HG03442 (cell line): ENCODE data around the gene SHC3.
"Not testable (repeated sequence)": the region's sequence is repeated elsewhere in the genome, so short reads cannot be mapped to it uniquely, and the experiment has no call there.

ENCODE experiments used
- ATAC-seq: cut with Tn5 transposase; IDR thresholded peaks from one replicate; pipeline ENCODE4 v1.9.1; 2021; ENCODE audit warnings: mild to moderate bottlenecking, moderate library complexity; ENCODE audit not compliant: unreplicated experiment

The SHC3 gene, protein sequence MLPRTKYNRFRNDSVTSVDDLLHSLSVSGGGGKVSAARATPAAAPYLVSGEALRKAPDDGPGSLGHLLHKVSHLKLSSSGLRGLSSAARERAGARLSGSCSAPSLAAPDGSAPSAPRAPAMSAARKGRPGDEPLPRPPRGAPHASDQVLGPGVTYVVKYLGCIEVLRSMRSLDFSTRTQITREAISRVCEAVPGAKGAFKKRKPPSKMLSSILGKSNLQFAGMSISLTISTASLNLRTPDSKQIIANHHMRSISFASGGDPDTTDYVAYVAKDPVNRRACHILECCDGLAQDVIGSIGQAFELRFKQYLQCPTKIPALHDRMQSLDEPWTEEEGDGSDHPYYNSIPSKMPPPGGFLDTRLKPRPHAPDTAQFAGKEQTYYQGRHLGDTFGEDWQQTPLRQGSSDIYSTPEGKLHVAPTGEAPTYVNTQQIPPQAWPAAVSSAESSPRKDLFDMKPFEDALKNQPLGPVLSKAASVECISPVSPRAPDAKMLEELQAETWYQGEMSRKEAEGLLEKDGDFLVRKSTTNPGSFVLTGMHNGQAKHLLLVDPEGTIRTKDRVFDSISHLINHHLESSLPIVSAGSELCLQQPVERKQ

DNA sequence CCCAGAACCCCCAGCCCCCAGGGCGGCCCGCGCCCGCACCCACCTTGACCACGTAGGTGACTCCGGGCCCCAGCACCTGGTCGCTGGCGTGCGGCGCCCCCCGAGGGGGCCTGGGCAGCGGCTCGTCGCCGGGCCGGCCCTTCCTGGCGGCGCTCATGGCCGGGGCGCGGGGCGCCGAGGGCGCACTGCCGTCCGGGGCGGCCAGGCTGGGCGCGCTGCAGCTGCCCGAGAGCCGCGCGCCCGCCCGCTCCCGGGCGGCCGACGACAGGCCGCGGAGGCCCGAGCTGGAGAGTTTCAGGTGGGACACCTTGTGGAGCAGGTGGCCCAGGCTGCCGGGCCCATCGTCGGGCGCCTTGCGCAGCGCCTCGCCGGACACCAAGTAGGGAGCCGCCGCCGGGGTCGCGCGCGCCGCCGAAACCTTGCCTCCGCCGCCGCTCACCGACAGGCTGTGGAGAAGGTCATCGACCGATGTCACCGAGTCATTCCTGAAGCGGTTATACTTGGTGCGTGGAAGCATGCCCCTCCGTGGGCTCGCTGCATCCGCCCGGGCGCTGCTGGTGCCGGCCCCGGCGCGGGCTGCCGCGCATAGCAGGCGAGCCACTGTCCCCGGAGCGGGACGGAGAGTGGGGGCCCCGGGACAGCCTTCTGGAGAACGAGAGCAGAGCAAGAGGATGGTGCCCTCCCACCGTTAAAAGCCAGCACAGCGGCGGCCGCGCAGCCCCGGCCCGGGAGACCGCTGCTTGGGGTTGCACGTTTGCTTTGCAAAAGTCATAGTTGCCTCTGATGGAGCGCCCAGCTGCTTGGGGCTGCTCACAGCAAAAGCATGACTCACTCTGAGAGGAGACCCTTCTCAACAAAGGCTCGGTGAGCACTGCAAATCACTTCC is at the start of gene SHC3:
Gene SHC3 (minus strand): TSS at position 875 of the 886 bp plus-strand sequence. CDS start 358 bp downstream, at position 517.
- no peak for ATAC-seq

DNA sequence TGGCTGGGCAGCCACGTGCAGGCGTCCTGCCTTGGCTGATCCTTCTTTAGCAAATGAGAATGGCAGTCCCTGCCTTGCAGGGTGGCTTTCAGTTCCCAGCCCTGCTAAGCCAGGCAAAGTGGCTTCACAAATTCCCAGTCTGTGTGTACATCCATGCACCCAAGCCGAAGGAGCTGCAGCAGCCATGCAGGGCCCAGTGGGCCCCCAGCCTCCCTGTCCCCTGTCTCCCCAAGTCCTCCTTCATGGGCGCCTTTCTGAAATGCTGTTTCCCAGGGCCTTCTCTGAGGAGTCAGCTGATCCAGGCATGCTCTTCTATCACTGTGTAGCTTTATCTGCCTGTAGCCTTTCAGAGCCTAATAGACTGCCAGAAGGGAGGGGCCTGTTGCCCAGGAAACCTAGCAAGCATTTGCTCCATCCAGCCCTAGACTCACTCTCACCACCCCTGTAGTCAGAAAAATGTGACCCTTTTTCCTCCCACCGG is 47.4 kb upstream of the SHC3 start:
- no peak for ATAC-seq

DNA sequence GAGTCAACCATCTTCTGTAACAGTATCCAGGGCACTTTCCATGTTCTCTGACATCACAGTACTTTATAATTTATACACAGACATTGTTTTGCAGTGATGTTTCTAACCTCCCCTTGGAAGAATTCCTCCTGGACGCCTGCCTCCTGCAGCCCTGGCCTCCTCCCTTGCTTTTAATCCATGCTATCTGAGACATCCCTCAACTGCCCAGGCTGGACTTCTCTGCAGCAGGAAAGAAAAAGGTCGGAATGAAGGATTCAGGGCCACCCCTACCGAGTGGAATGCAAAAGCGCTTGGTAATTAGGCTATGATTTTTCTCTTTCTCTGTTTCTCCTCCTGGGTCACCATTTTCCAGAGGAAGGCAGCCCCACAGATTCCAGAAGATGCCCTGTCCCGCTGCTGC is 47.0 kb upstream of the SHC3 start:
- ATAC-seq, result no peak

DNA sequence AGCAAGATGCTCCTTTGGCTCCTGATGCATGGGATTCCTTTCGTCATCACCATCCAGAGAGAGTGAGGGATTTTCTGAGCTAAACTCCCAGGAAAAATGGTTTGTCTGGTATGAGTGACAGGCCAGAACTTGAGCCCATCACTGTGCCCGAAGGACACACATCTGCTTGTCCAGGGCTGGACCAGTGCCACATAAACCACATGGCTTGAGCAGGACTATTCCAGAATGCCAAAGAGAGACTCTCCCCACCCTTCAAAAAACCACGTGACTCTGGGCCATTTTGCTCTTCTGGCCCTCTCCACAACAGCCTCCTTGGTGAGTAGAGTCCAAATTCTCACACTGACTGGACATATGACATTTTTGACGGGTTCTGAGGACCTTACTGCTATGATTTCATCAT is 46.4 kb upstream of the SHC3 start:
- no peak for ATAC-seq

DNA sequence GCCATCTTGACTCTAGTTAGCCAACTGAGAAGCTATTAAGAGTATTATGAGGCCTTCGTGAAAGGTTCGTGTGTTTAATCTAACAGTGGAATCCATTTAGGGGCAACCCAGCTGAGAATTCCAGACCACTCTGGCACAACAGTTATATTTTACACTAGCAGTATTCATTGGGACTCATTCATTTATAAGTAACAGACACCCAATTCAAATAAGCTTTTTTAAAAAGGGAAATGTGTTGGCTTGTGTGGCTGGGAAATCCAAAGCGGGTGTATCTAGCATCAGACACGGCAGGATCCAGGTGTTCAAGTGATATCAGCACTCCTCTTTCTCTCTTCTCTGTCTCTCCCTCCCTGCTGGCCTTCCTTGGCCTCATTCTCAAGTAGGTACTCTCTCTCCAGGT is 46.0 kb upstream of the SHC3 start:
- no peak for ATAC-seq

DNA sequence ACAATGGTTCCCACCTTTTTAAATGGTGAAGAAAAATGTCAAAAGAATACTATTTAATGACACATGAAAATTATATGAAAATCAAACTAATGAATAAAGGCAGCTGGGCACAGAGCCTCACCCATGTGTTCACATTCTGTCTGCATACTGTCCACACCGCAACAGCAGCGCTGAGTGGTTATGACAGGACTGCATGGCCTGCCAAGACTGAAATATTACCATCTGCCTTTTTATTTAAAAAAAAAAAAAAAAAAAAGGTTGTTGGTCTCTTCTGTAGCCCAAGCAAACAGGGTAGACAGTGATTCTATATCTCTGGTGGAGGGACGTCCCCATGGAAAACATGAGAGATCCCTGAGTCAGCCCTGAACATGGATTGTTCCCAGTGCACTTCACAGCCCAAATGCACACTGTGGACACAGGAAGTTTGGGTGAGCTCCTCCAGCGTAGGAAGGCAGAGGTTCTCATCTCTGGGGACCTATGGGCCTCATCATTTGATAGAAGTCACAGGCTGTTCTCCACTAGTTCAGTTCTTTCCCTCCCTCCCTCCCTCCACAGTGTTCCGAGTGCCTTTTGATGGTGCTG is 44.9 kb upstream of the SHC3 start:
- ATAC-seq, result no peak

DNA sequence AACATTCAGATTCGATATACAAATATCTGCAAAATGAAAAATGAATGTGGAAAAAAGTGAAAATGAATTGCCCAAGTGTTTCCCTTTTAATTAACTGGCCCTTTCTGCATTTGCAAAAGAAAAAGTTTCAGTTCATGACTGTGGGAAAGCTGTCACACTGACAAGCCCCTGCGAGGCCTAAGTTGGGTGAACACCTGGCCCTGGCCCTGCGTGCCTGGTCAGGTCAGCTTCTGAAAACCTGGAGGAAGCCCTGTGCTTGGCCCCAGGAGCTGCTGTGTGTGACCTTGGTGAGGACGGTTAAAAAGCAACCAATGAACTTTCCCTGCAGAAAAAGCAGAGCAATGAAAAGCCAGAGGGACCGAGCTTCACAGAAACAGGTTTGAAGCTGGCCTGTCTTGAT is 41.0 kb upstream of the SHC3 start:
- ATAC-seq, result peak; percentile 47

DNA sequence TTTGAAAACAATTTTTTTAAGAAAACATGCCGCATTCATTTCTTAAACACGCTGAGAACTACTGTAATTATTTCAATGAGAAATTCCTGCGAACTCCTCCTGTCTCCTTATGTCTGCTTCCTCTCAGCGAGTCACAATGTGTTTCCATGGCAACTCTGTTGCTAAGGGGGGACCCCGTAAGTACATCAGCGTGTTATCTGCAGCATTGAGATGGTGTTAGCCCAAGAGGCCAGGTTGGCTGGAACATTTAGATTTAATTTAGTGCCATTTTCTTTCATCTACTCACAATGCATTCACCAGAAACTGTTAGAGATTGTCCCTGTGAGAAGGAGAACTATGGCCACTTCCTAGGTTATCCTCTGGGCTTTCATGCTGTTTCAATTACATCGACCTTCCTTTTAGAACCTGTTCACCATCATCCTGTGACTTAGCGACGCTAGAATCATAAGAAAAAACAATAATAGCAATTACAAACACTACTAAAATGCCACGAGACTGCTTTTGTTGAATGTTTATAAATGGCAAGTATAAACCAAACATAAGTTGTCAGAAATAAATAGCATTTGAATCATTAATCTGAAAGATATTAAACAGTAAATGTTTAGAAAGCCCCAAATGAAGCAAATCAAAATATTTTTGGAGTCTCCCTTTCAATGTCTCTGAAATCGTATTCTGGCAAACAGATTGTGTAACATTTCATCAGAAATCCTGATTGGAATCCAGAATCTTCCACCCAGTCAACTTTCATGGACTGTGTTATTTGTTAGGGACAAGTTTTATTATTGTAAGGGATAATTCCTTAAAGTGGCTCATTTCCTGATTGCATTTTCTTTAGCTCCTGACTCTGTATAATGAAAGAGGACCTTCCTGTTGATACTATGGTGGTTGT is 39.7 kb upstream of the SHC3 start:
- ATAC-seq, result no peak

DNA sequence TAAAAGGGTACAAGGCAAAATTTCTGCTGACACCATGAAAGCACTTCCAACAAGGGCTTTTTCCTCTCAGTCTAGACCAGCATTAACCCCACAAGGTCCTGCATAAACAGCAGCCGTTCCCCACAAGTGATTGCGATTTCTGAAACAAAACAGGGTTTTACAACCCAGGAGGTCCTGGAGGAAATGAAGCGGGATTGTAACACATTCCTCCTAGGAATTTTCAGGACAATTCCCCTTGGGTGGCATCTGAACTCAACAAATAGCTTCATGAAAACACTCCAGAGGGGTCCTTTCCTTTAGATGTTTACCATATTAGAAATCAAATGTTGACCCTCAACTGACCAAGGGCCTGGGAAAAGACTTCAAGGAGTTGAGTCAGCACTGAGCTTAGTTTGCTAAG is 36.7 kb upstream of the SHC3 start:
- no peak for ATAC-seq

DNA sequence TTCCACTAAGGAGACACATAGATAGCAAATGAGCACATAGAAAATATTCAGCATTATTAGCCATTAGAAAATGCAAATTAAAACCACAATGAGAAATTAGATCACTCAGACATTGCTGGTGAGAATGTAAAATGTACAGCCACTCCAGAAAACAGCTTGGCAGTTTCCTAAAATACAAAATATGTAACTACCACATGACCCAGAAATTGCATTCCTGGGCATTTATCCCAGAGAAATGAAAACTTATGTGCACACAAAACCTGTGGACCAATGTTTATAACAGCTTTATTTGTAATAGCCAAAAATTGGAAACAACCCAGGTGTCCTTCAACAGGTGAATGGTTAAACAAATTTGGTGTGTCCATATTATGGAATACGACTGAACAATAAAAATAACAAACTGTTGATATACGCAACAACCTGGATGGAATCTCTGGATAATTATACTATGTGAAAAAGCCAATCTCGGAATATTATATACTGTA is 34.8 kb upstream of the SHC3 start:
- no peak for ATAC-seq

DNA sequence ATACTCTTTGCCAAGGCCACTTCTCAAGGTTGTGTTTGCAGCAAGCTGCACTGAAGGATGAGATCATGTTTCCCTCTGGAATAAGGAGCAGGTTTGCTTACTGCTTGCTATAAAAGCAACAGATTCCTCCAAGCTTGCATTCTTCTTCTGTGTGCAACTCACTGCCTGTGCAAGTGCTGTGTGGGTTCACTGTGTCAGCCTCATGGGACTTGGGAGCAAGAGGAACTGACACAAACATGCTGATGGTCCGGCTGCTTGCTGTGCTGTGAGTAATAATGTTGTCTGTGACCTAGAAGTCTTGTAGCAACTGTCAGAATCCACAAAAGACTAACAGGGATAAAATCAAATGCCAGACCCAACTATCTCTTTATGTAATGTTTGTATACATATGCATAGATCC is 33.6 kb upstream of the SHC3 start:
- no peak for ATAC-seq

DNA sequence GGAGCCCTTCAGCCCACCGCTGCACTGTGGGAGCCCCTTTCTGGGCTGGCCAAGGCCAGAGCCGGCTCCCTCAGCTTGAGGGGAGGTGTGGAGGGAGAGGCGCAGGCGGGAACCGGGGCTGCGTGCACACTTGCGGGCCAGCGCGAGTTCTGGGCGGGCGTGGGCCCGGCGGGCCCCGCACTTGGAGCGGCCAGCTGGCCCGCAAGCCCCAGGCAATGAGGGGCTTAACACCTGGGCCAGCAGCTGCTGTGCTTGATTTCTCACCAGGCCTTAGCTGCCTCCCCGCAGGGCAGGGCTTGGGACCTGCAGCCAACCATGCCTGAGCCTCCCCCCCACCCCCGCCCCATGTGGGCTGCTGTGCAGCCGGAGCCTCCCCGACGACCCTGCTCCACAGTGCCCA is 30.7 kb upstream of the SHC3 start:
- not testable (repeated sequence) for ATAC-seq

DNA sequence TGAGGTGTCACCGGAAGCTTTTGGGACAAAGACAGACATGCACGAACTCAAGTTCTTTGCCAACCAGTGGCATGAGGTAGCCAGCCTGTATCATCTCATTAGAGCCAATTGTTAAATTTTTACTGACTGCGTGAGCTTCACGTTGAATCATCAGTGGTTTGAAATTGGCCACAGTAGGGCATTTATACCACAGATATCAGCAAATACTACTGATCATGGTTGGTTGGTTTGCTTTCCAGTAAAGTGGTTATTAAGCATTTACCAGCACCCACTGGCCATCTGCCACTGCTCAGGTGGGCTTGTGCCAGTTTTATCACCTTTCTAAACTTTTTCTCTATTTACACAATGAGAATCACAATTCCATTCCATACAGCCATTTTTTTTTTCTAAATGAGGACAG is 28.4 kb upstream of the SHC3 start:
- ATAC-seq, result no peak

DNA sequence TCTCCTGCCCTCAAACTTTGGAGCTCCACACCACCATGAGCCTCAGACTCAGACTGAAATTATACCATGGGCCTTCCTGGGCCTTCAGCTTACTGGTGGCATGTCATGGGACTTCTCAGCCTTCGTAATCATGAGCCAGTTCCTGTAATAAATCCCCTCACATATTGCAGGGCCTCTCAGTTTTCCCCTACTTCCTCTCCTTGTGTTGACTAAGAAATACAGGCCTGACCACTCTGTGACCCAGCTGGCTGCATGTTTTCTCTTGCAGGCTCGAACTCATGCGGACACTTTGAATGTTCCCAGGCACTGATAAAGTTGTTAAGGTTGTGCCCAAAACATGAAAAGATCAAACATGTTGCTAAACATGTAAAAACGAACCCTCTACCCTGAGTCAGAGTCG is 26.2 kb upstream of the SHC3 start:
- no peak for ATAC-seq

DNA sequence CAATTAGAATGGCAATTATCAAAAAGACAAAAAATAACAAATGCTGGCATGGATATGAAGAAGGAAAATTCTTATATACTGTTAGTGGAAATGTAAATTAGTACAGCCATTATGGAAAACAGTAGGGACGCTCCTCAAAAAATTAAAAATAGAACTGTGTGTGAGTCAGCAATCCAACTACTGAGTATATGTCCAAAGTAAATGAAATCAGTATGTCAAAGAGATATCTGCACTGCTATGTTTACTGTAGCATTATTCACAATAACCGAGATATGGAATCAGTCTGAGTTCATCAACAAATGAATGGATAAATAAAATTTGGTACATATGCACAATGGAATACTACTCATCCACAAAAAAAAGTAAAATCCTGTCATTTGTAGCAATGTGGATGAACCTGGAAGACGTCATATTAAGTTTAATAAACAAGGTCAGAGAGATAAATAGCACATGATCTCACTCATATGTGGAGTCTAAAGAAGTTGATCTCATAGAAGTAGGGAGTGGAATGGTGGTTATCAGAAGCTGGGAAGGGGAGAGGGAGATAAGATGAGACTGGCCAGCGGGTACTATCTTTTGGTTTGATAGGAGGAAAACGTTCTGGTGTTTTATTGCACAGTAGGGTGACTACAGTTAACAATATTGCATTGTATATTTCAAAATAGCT is 16.6 kb upstream of the SHC3 start:
- ATAC-seq, result no peak

DNA sequence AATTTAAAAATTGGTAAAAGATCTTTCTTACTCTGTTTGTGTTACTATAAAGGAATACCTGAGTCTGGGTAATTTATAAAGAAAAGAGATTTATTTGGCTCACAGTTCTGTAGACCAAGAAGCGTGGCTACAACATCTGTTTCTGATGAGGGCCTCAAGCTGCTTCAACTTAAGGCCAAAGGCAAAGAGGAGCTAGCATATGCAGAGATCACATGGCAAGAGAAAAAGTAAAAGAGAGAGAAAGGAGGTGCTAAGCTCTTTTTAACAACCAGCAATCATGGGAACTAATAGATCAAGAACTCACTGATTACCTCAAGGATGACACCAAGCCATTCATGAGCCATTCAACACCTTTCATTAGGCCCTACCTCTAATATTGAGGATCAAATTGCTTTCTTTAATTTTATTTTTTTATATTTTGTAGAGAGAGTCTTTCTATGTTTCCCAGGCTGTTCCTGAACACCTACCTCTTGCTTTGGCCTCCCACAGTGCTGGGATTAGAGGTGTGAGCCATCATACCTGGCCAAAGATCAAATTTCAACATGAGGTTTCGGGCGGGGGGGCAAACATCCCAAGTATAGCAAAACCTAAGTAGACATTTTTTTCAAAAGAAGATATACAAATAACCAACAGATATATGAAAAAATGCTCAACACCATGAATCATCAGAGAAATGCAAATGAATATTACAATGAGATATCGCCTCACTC is 16.0 kb upstream of the SHC3 start:
- no peak for ATAC-seq

DNA sequence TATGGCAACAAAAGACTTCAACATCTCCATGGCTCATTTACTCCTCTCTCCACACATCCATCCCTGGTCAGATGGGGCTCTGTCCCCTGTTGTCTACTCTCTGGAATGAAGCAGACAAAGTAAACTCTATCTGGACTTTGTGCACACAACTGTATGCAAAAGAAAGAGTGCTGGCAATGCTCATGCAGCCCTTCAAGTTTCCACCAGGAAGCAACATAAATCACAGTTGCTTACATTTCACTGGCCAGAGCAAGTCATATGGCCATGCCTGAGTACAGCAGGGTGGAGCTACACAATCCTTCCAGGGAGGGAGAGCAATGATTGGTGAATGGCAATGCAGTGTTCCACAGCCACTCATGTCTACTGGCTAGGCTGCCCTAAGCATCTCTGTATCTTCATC is 12.4 kb upstream of the SHC3 start:
- ATAC-seq, result no peak

DNA sequence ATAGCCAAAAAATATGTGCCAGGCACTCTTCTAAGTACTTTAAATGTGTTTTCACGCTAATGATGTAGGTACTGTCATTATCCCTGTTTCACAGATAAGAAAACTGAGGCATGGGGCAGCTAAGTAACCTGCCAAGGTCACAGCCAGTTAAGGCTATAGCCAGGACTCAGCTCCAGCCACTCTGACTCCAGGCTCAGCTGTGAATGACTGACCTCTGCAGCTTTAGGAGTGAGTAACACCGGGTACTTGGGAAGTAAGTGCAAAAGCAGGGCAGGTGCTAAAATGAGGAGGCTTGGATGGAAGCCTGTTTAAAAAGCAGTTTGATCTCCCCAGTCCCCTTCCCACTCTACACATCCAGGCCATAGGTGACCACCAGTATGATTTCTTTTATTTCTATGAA is 10.6 kb upstream of the SHC3 start:
- ATAC-seq, result no peak

DNA sequence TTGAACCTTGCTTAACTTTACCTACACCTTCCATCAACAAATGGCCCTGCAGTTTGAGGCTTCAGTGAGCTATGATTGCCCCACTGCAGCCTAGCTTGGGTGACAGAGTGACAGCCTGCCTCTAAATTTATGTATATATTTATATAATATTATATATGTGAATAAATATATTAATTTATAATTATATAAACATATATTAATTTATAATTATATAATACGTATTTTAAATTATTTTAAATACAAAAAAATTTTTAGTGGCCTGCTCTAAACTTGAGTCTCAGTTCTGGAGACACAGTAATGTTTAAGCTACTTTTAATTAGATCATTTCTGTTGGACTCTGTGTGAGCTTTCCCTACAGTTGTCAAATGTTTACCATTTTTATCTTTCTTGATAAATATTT is 9.3 kb upstream of the SHC3 start:
- no peak for ATAC-seq
